ENCODE measurements around the gene MCAT.

Gene MCAT

GRCh38 chr22:43173976-43174720 lies 30.9 kb upstream of the MCAT start:
- in situ Hi-C loops (cut with HindIII; ENCODE audit: low pct_ligation_motif_present, low pct_unique_long_range_greater_than_20kb, low sequenced_read_pairs): no loop called here
- DNase-seq: no peak

- in situ Hi-C loops (cut with HindIII; ENCODE audit: low pct_ligation_motif_present, low pct_unique_long_range_greater_than_20kb, low sequenced_read_pairs): no loop called here
- no peak for DNase-seq
These were observed 30.4 kb upstream of the MCAT start for GRCh38 chr22:43173566-43173965.

- DNase-seq: no peak
- in situ Hi-C loops (cut with HindIII; ENCODE audit: low pct_ligation_motif_present, low pct_unique_long_range_greater_than_20kb, low sequenced_read_pairs): no loop called here
These were observed 29.0 kb upstream of the MCAT start for GRCh38 chr22:43172191-43172590.

- in situ Hi-C loops (cut with HindIII; ENCODE audit: low pct_ligation_motif_present, low pct_unique_long_range_greater_than_20kb, low sequenced_read_pairs): no loop called here
- no peak for DNase-seq
These were observed 28.4 kb upstream of the MCAT start for GRCh38 chr22:43171607-43172006.

- no peak for DNase-seq
- in situ Hi-C loops (cut with HindIII; ENCODE audit: low pct_ligation_motif_present, low pct_unique_long_range_greater_than_20kb, low sequenced_read_pairs): no loop called here
These were observed 27.9 kb upstream of the MCAT start for GRCh38 chr22:43171019-43171491.

GRCh38 chr22:43170131-43170480 lies 26.9 kb upstream of the MCAT start:
- DNase-seq: no peak
- in situ Hi-C loops (cut with HindIII; ENCODE audit: low pct_ligation_motif_present, low pct_unique_long_range_greater_than_20kb, low sequenced_read_pairs): no loop called here

GRCh38 chr22:43169310-43170130 lies 26.3 kb upstream of the MCAT start:
- no peak for DNase-seq
- in situ Hi-C loops (cut with HindIII; ENCODE audit: low pct_ligation_motif_present, low pct_unique_long_range_greater_than_20kb, low sequenced_read_pairs): no loop called here

- in situ Hi-C loops (cut with HindIII; ENCODE audit: low pct_ligation_motif_present, low pct_unique_long_range_greater_than_20kb, low sequenced_read_pairs): no loop called here
- no peak for DNase-seq
These were observed 25.5 kb upstream of the MCAT start for GRCh38 chr22:43168471-43169309.

- in situ Hi-C loops (cut with HindIII; ENCODE audit: low pct_ligation_motif_present, low pct_unique_long_range_greater_than_20kb, low sequenced_read_pairs): no loop called here
- DNase-seq: no peak
These were observed 23.9 kb upstream of the MCAT start for GRCh38 chr22:43167001-43167589.

- DNase-seq: no peak
- in situ Hi-C loops (cut with HindIII; ENCODE audit: low pct_ligation_motif_present, low pct_unique_long_range_greater_than_20kb, low sequenced_read_pairs): no loop called here
These were observed 23.1 kb upstream of the MCAT start for GRCh38 chr22:43166132-43166930.

GRCh38 chr22:43164636-43165035 lies 21.4 kb upstream of the MCAT start:
- DNase-seq: no peak
- in situ Hi-C loops (cut with HindIII; ENCODE audit: low pct_ligation_motif_present, low pct_unique_long_range_greater_than_20kb, low sequenced_read_pairs): no loop called here

- no peak for DNase-seq
- in situ Hi-C loops (cut with HindIII; ENCODE audit: low pct_ligation_motif_present, low pct_unique_long_range_greater_than_20kb, low sequenced_read_pairs): no loop called here
These were observed 20.1 kb upstream of the MCAT start for GRCh38 chr22:43163241-43163795.

- DNase-seq: no peak
- in situ Hi-C loops (cut with HindIII; ENCODE audit: low pct_ligation_motif_present, low pct_unique_long_range_greater_than_20kb, low sequenced_read_pairs): no loop called here
These were observed 19.4 kb upstream of the MCAT start for GRCh38 chr22:43162412-43163150.

- in situ Hi-C loops (cut with HindIII; ENCODE audit: low pct_ligation_motif_present, low pct_unique_long_range_greater_than_20kb, low sequenced_read_pairs): no loop called here
- DNase-seq: no peak
These were observed 17.4 kb upstream of the MCAT start for GRCh38 chr22:43160497-43161126.

- in situ Hi-C loops (cut with HindIII; ENCODE audit: low pct_ligation_motif_present, low pct_unique_long_range_greater_than_20kb, low sequenced_read_pairs): no loop called here
These were observed 16.4 kb upstream of the MCAT start for GRCh38 chr22:43159484-43160178.

GRCh38 chr22:43158778-43159483 lies 15.7 kb upstream of the MCAT start:
- in situ Hi-C loops (cut with HindIII; ENCODE audit: low pct_ligation_motif_present, low pct_unique_long_range_greater_than_20kb, low sequenced_read_pairs): no loop called here
- no peak for DNase-seq

More at GRCh38 chr22:43159484-43160178, 16.4 kb upstream of the MCAT start:
- DNase-seq: no peak
